Hepatic stellate cell (primary cell): ENCODE results near the gene C1QTNF1.
A peak's percentile ranks its signal among the peaks of the same experiment; 100 is the strongest.

Source experiments
- DNase-seq: peaks from one replicate; pipeline ENCODE4 v3.0.0; 2011; ENCODE audit warnings: low spot score

The C1QTNF1 gene

GRCh38 chr17:79039886-79040285 lies 15.9 kb downstream of the C1QTNF1 start:
- DNase-seq: no peak

GRCh38 chr17:79041041-79041570 lies 17.1 kb downstream of the C1QTNF1 start:
- no peak for DNase-seq

- no peak for DNase-seq
Measured at GRCh38 chr17:79041723-79042420, 17.9 kb downstream of the C1QTNF1 start.

- peak; percentile 74 for DNase-seq
Measured at GRCh38 chr17:79042421-79043190, 18.6 kb downstream of the C1QTNF1 start.

GRCh38 chr17:79043191-79043930 lies 19.4 kb downstream of the C1QTNF1 start:
- DNase-seq: no peak

GRCh38 chr17:79043931-79044320 lies 20.0 kb downstream of the C1QTNF1 start:
- no peak for DNase-seq

GRCh38 chr17:79044462-79044861 lies 20.5 kb downstream of the C1QTNF1 start:
- no peak for DNase-seq

- no peak for DNase-seq
Measured at GRCh38 chr17:79045001-79045729, 21.2 kb downstream of the C1QTNF1 start.

GRCh38 chr17:79045842-79046196 lies 21.9 kb downstream of the C1QTNF1 start:
- DNase-seq: peak; percentile 84

- no peak for DNase-seq
Measured at GRCh38 chr17:79046197-79046915, 22.4 kb downstream of the C1QTNF1 start.

- DNase-seq: no peak
Measured at GRCh38 chr17:79046916-79047280, 22.9 kb downstream of the C1QTNF1 start.

GRCh38 chr17:79047291-79047920 lies 23.4 kb downstream of the C1QTNF1 start:
- DNase-seq: no peak

GRCh38 chr17:79047923-79048825 lies 24.2 kb downstream of the C1QTNF1 start:
- DNase-seq: no peak

- DNase-seq: no peak
Measured at GRCh38 chr17:79048826-79049755, 25.1 kb downstream of the C1QTNF1 start.

GRCh38 chr17:79049821-79050220 lies 25.9 kb downstream of the C1QTNF1 start:
- DNase-seq: no peak

- DNase-seq: no peak
Measured at GRCh38 chr17:79050551-79050950, 26.6 kb downstream of the C1QTNF1 start.

- no peak for DNase-seq
Measured at GRCh38 chr17:79051306-79051705, 27.3 kb downstream of the C1QTNF1 start.

GRCh38 chr17:79052131-79052530 lies 28.2 kb downstream of the C1QTNF1 start:
- DNase-seq: no peak
